Endodermal cell (in vitro differentiated cells): ENCODE data around the gene MYOC. TPM values are rescaled to one million over a fixed set of nuclear protein-coding genes. Genes with fewer than 3 reads are reported as not detected.
A peak's percentile ranks its signal among the peaks of the same experiment; 100 is the strongest.
"Not testable (repeated sequence)": the region's sequence is repeated elsewhere in the genome, so short reads cannot be mapped to it uniquely, and the experiment has no call there.

Source experiments
- DNase-seq: peaks from one replicate; pipeline ENCODE4 v3.0.0-alpha.2; 2017
- H3K27ac ChIP-seq: 2 replicates; pipeline ENCODE4 v1.5.1; 2013; ENCODE audit warnings: mild to moderate bottlenecking, low read depth, low read length, moderate library complexity
- H3K27me3 ChIP-seq: 2 replicates; pipeline ENCODE4 v1.6.1; 2013; ENCODE audit warnings: mild to moderate bottlenecking, low read length, moderate library complexity; ENCODE audit not compliant: insufficient read depth, control insufficient read depth, poor library complexity, severe bottlenecking
- H3K36me3 ChIP-seq: 2 replicates; pipeline ENCODE4 v1.7.0; 2013; ENCODE audit warnings: mild to moderate bottlenecking, low read length, moderate library complexity; ENCODE audit not compliant: control insufficient read depth, insufficient read depth
- H3K4me1 ChIP-seq: one replicate; pipeline ENCODE4 v1.7.0; 2013; ENCODE audit warnings: low read length; ENCODE audit not compliant: control insufficient read depth, insufficient read depth
- H3K4me3 ChIP-seq: 2 replicates; pipeline ENCODE4 v1.5.1; 2013; ENCODE audit warnings: mild to moderate bottlenecking, low read length, moderate library complexity
- H3K9ac ChIP-seq: 2 replicates; pipeline ENCODE4 v1.6.1; 2013; ENCODE audit warnings: mild to moderate bottlenecking, low read length, moderate library complexity; ENCODE audit not compliant: poor library complexity, severe bottlenecking; ENCODE audit errors: extremely low read depth
- H3K9me3 ChIP-seq: 2 replicates; pipeline ENCODE4 v1.6.1; 2013; ENCODE audit warnings: mild to moderate bottlenecking, low read length, moderate library complexity; ENCODE audit not compliant: control insufficient read depth
- H3K27ac Mint-ChIP-seq: 2 replicates; pipeline ENCODE4 v1.8.0; 2020; ENCODE audit warnings: mixed read lengths
- H3K27me3 Mint-ChIP-seq: 2 replicates; pipeline ENCODE4 v1.8.0; 2021; ENCODE audit warnings: mild to moderate bottlenecking, mixed read lengths; ENCODE audit not compliant: insufficient read depth
- H3K36me3 Mint-ChIP-seq: 2 replicates; pipeline ENCODE4 v1.8.0; 2020; ENCODE audit warnings: low read depth, mixed read lengths
- H3K4me1 Mint-ChIP-seq: 2 replicates; pipeline ENCODE4 v1.8.0; 2020; ENCODE audit warnings: mixed read lengths
- H3K4me3 Mint-ChIP-seq: 2 replicates; pipeline ENCODE4 v1.8.0; 2020; ENCODE audit warnings: mild to moderate bottlenecking, moderate library complexity, mixed read lengths
- H3K9me3 Mint-ChIP-seq: 2 replicates; pipeline ENCODE4 v1.8.0; 2020; ENCODE audit warnings: mild to moderate bottlenecking, mixed read lengths
- WGBS, 2 experiments: methylation state at CpG; one replicate each; pipeline versions ENCODE4 v1.1.5 to v1.1.7; 2013; ENCODE audit warnings: missing lambda C conversion rate in 2 of 2, mixed read lengths in 1 of 2; ENCODE audit not compliant: insufficient coverage in 1 of 2, insufficient read length in 1 of 2; 5-methylcytosine and 5-hydroxymethylcytosine counted together
- total RNA-seq, 2 donors: library from RNA; stranded (reverse); fragmentation: NEBNext Ultra II Directional in 1 of 2; extraction: Animal tissue kit (Norgen Biotek cat#: 25700) in 1 of 2; gene quantifications; 2 replicates in 1 of 2; 3 replicates in 1 of 2; pipeline ENCODE4 v1.2.1, GENCODE V29; 2021
- TF ChIP-seq, protein P1 (sequence below): fragments of 200-600 bp; sonication (generic); conservative IDR thresholded peaks from 2 replicates; pipeline ENCODE4 v1.5.0; 2021; ENCODE audit warnings: antibody characterized with exemption, mild to moderate bottlenecking

Gene MYOC
- total RNA-seq, 2 donors from 2014 or later = not detected

- H3K9me3 Mint-ChIP-seq = no peaks in the 10 kb centered on the region
- Histone ChIP-seq H3K4me1 (no peaks in the 10 kb centered on the region), H3K27ac (no peak overlapping the region), H3K36me3 (no peaks in the 10 kb centered on the region), H3K4me3 (no peak overlapping the region), H3K9me3 (no peaks in the 10 kb centered on the region), H3K9ac (no peak overlapping the region), H3K27me3 (no peaks in the 10 kb centered on the region)
- no peaks in the 10 kb centered on the region for H3K36me3 Mint-ChIP-seq
- H3K4me3 Mint-ChIP-seq = no peak overlapping the region
- H3K27me3 Mint-ChIP-seq = no peaks in the 10 kb centered on the region
- no peaks in the 10 kb centered on the region for H3K4me1 Mint-ChIP-seq
- TF ChIP-seq, protein P1, sequence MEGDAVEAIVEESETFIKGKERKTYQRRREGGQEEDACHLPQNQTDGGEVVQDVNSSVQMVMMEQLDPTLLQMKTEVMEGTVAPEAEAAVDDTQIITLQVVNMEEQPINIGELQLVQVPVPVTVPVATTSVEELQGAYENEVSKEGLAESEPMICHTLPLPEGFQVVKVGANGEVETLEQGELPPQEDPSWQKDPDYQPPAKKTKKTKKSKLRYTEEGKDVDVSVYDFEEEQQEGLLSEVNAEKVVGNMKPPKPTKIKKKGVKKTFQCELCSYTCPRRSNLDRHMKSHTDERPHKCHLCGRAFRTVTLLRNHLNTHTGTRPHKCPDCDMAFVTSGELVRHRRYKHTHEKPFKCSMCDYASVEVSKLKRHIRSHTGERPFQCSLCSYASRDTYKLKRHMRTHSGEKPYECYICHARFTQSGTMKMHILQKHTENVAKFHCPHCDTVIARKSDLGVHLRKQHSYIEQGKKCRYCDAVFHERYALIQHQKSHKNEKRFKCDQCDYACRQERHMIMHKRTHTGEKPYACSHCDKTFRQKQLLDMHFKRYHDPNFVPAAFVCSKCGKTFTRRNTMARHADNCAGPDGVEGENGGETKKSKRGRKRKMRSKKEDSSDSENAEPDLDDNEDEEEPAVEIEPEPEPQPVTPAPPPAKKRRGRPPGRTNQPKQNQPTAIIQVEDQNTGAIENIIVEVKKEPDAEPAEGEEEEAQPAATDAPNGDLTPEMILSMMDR = no peak
- H3K27ac Mint-ChIP-seq = no peak overlapping the region
- WGBS, 2 experiments = 90 to 91% methylated on average over 8 to 10 of the region's 10 CpGs
- no peak for DNase-seq
These were observed 46.0 kb downstream of the MYOC start for GRCh38 chr1:171606402-171606941.

DNA sequence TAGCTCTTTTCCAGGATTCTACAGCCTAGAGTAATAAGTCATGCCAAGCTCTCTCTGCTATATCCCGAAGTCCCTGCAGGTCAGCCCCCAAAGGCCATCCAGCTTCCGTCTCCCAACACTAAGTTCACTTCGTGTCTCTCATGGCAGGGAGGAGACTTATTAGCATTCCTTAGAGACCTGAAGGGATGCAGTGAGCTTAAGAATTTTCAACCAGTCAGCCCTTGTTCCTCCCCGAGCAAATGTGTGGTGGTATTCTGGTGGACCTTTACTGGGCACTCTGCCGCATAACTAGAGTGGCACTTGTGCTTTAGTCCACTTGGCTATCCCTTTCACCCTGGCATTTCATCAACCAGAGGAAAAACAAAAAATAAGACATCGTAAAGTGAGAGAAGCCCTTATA lies 49.4 kb downstream of the MYOC start:
- DNase-seq = peak; percentile 56
- H3K36me3 ChIP-seq, H3K27ac Mint-ChIP-seq, H3K4me3 Mint-ChIP-seq, H3K4me1 ChIP-seq, H3K27me3 Mint-ChIP-seq, H3K36me3 Mint-ChIP-seq, H3K9me3 ChIP-seq, H3K9me3 Mint-ChIP-seq, H3K4me1 Mint-ChIP-seq, H3K27ac ChIP-seq, H3K9ac ChIP-seq, H3K27me3 ChIP-seq, H3K4me3 ChIP-seq: not testable (repeated sequence)
- 0 to 77% methylated on average over 1 to 6 of the region's 6 CpGs for WGBS, 2 experiments

- no peaks in the 10 kb centered on the region for H3K9me3 ChIP-seq
- no peak overlapping the region for H3K9ac ChIP-seq
- H3K36me3 ChIP-seq = peaks cover 15% of the 10 kb centered on the region
- Mint-ChIP-seq H3K4me1 (no peaks in the 10 kb centered on the region), H3K36me3 (peaks cover 2% of the 10 kb centered on the region), H3K27me3 (no peaks in the 10 kb centered on the region), H3K9me3 (no peaks in the 10 kb centered on the region), H3K4me3 (no peak overlapping the region), H3K27ac (no peak overlapping the region)
- H3K4me1 ChIP-seq = no peaks in the 10 kb centered on the region
- no peaks in the 10 kb centered on the region for H3K27me3 ChIP-seq
- H3K27ac ChIP-seq = no peak overlapping the region
- no peak overlapping the region for H3K4me3 ChIP-seq
- DNase-seq = no peak
- TF ChIP-seq, protein P1 = no peak
- 85 to 92% methylated on average over 6 to 13 of the region's 13 CpGs for WGBS, 2 experiments
These were observed 51.6 kb downstream of the MYOC start for GRCh38 chr1:171600862-171601261.

DNA sequence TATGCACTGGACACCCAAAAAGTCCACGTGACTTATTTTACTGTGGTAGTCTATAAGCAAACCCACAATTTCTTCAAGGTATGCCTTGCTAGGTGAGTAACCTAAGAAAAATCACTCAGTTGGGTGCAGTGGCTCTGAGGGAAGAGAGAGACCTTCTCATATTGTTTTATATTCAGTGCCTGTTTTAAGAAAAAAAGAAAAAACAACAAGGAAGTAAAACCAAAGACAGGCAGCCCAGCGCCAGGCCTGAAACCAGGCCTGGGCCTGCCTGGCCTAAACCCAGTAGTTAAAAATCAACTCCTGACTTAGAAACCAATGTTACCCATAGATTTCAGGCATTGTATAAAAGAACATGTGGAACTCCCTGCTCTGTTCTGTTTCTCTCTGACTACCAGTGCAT lies 52.2 kb downstream of the MYOC start:
- WGBS, 2 experiments = 93 to 100% methylated on average over 1 to 2 of the region's 2 CpGs

More for the DNA sequence above, 52.2 kb downstream of the MYOC start:
- H3K36me3 Mint-ChIP-seq, H3K9me3 Mint-ChIP-seq, H3K4me1 ChIP-seq, H3K4me1 Mint-ChIP-seq, DNase-seq, H3K4me3 Mint-ChIP-seq, H3K9me3 ChIP-seq, H3K27me3 ChIP-seq, H3K27ac Mint-ChIP-seq, H3K4me3 ChIP-seq, H3K27me3 Mint-ChIP-seq, H3K27ac ChIP-seq, H3K9ac ChIP-seq: not testable (repeated sequence)
- peaks cover 19% of the 10 kb centered on the region for H3K36me3 ChIP-seq
